Loucy (cell line): ENCODE results near the gene ADAMTS15.

ENCODE experiments used
- CTCF ChIP-seq: fragments of 200-600 bp; sonication (generic); conservative IDR thresholded peaks from 2 replicates; pipeline ENCODE4 v1.5.1; 2014; ENCODE audit warnings: mild to moderate bottlenecking, antibody characterized with exemption, low read length
- EZH2phosphoT487 ChIP-seq: fragments of 200-600 bp; IDR thresholded peaks from 2 replicates; pipeline ENCODE4 v1.6.1; 2018; ENCODE audit warnings: antibody characterized with exemption, mild to moderate bottlenecking, moderate library complexity, borderline replicate concordance

GRCh38 chr11:130452176-130452575, 3.7 kb downstream of the ADAMTS15 start:
- TF ChIP-seq CTCF, result no peak
- no peak for TF ChIP-seq EZH2phosphoT487
